ENCODE measurements around the gene ASPA.

- no peak for TF ChIP-seq CTCF (IDR thresholded peaks at IDR 0.05; ENCODE audit: low read depth, low read length)
- no peak for TF ChIP-seq POLR2A (IDR thresholded peaks at IDR 0.05; ENCODE audit: extremely low read depth, insufficient read length)
These were observed 21.3 kb downstream of the ASPA start for GRCh38 chr17:3497101-3497500.

Data from NB4 (cell line).